ENCODE measurements around the gene MASTL.

Gene MASTL

GRCh38 chr10:27138277-27138676 lies 16.9 kb upstream of the MASTL start:
- H3K9me3 ChIP-seq (ENCODE audit: insufficient read depth, low read length): no peaks in the 10 kb centered on the region
- no peaks in the 10 kb centered on the region for H4K20me1 ChIP-seq (ENCODE audit: low read depth, low read length)
- no peaks in the 10 kb centered on the region for H3K27me3 ChIP-seq (ENCODE audit: low read length)
- H3K36me3 ChIP-seq (ENCODE audit: low read length): peaks cover 47% of the 10 kb centered on the region
- H3K9me2 ChIP-seq (replicated peaks; ENCODE audit: insufficient read depth, low read length): no peaks in the 10 kb centered on the region
- TF ChIP-seq CTCF (IDR thresholded peaks at IDR 0.05; ENCODE audit: insufficient read depth, low read length, poor library complexity, severe bottlenecking) (no peak), EZH2phosphoT487 (conservative IDR thresholded peaks at IDR 0.05; ENCODE audit: low read length) (no peak)
- H3K9ac ChIP-seq (ENCODE audit: low read length): no peak overlapping the region
- H3F3A ChIP-seq (ENCODE audit: insufficient read depth): peaks cover 23% of the 10 kb centered on the region; the same call in 1 of the 2 replicates
- 0 out of 2 replicates have a peak, but pooled peaks cover 3% of the 10 kb centered on the region for H3K79me2 ChIP-seq (ENCODE audit: insufficient read depth, low read length)
- no peak overlapping the region for H3K4me2 ChIP-seq (ENCODE audit: low read depth, low read length, poor library complexity, severe bottlenecking)
- no peak overlapping the region for H3K27ac ChIP-seq (ENCODE audit: low read depth, low read length)
- no peak overlapping the region for H2AFZ ChIP-seq (ENCODE audit: low read depth, low read length, severe bottlenecking)
- H3K4me3 ChIP-seq (ENCODE audit: insufficient read depth, low read length, poor library complexity, severe bottlenecking): no peak overlapping the region

DNA sequence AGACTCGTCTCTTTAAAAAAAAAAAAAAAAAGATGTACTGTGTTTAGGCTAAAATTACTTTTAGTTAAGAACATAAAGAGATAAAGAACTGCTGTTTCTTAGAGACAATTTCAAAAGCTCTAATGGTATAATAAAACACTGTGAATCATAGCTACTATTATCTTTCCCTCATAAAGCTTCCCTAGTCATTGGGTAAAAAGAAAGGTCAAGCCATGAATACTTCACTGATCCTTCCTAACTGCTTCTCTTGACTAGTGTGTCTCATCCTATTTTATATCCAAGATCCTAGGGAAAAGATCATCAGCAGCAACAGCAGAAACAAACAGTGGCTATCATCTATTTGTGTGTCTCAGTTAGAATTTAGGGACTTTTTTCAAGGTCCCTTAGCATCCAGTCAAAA lies 11.5 kb upstream of the MASTL start:
- Histone ChIP-seq H3K4me3 (ENCODE audit: insufficient read depth, low read length, poor library complexity, severe bottlenecking) (no peak overlapping the region), H3K27me3 (ENCODE audit: low read length) (no peaks in the 10 kb centered on the region), H3K9ac (ENCODE audit: low read length) (no peak overlapping the region), H3K27ac (ENCODE audit: low read depth, low read length) (no peak overlapping the region), H3K4me2 (ENCODE audit: low read depth, low read length, poor library complexity, severe bottlenecking) (no peak overlapping the region), H3F3A (ENCODE audit: insufficient read depth) (0 out of 2 replicates have a peak, but pooled peaks cover 8% of the 10 kb centered on the region), H3K79me2 (ENCODE audit: insufficient read depth, low read length) (peaks cover 46% of the 10 kb centered on the region), H3K9me3 (ENCODE audit: insufficient read depth, low read length) (no peaks in the 10 kb centered on the region), H4K20me1 (ENCODE audit: low read depth, low read length) (peaks cover under 1% of the 10 kb centered on the region; the same call in 1 of the 2 replicates), H3K36me3 (ENCODE audit: low read length) (peaks cover 61% of the 10 kb centered on the region), H2AFZ (ENCODE audit: low read depth, low read length, severe bottlenecking) (no peak overlapping the region), H3K9me2 (replicated peaks; ENCODE audit: insufficient read depth, low read length) (no peaks in the 10 kb centered on the region)
- TF ChIP-seq EZH2phosphoT487 (conservative IDR thresholded peaks at IDR 0.05; ENCODE audit: low read length) (no peak), CTCF (IDR thresholded peaks at IDR 0.05; ENCODE audit: insufficient read depth, low read length, poor library complexity, severe bottlenecking) (no peak)

DNA sequence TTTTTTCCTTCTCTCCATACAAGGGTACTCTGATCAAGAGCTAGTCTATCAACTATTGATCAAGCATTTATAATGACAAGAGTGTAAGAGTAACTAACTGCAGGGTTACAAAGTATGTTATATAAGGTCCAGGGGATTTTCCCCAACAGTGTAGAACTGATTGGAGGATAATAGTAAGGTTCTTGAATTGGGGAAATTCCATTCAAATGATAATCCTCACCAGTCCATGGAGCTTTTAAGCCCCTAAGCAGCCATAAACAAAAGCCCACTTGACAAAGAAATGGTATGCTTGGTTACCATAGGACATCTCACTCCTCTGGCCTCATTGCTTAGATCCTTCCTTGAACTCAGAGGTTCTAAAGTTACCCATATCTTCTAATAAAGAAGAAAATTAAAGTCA lies 9.2 kb upstream of the MASTL start:
- H3K27ac ChIP-seq (ENCODE audit: low read depth, low read length): no peak overlapping the region
- H4K20me1 ChIP-seq (ENCODE audit: low read depth, low read length): peaks cover 7% of the 10 kb centered on the region
- H2AFZ ChIP-seq (ENCODE audit: low read depth, low read length, severe bottlenecking): no peak overlapping the region
- no peaks in the 10 kb centered on the region for H3K9me2 ChIP-seq (replicated peaks; ENCODE audit: insufficient read depth, low read length)
- H3K27me3 ChIP-seq (ENCODE audit: low read length): no peaks in the 10 kb centered on the region
- H3K79me2 ChIP-seq (ENCODE audit: insufficient read depth, low read length): peaks cover 66% of the 10 kb centered on the region
- peaks cover 53% of the 10 kb centered on the region for H3K36me3 ChIP-seq (ENCODE audit: low read length)
- no peaks in the 10 kb centered on the region for H3K9me3 ChIP-seq (ENCODE audit: insufficient read depth, low read length)
- H3K4me3 ChIP-seq (ENCODE audit: insufficient read depth, low read length, poor library complexity, severe bottlenecking): no peak overlapping the region
- H3K9ac ChIP-seq (ENCODE audit: low read length): no peak overlapping the region
- H3F3A ChIP-seq (ENCODE audit: insufficient read depth): no peaks in the 10 kb centered on the region
- no peak overlapping the region for H3K4me2 ChIP-seq (ENCODE audit: low read depth, low read length, poor library complexity, severe bottlenecking)
- TF ChIP-seq EZH2phosphoT487 (conservative IDR thresholded peaks at IDR 0.05; ENCODE audit: low read length) (no peak), CTCF (IDR thresholded peaks at IDR 0.05; ENCODE audit: insufficient read depth, low read length, poor library complexity, severe bottlenecking) (no peak)
